GM06990 (cell line): Measurements from ENCODE around the gene HS6ST3.

ENCODE experiments used
- DNase-seq: peaks from one replicate; pipeline ENCODE4 v3.0.0-alpha.2; 2011; ENCODE audit not compliant: insufficient read length; ENCODE audit errors: extremely low read depth
- H3K27me3 ChIP-seq: replicated peaks from 2 replicates; pipeline ENCODE4 v1.6.0; 2011; ENCODE audit warnings: low read length; ENCODE audit not compliant: control insufficient read depth, insufficient read depth
- H3K36me3 ChIP-seq: 2 replicates; pipeline ENCODE4 v1.5.1; 2011; ENCODE audit warnings: low read length; ENCODE audit not compliant: control insufficient read depth, insufficient read depth
- H3K4me3 ChIP-seq: replicated peaks from 2 replicates; pipeline ENCODE4 v1.5.1; 2011; ENCODE audit warnings: low read depth, mild to moderate bottlenecking, control low read depth, low read length
- TF ChIP-seq, protein P1 (sequence below): IDR thresholded peaks from 2 replicates; pipeline ENCODE4 v1.5.1; 2011; ENCODE audit warnings: low read length, control low read depth, mild to moderate bottlenecking, inconsistent platforms; ENCODE audit not compliant: insufficient read depth, poor library complexity, severe bottlenecking

The HS6ST3 gene

DNA sequence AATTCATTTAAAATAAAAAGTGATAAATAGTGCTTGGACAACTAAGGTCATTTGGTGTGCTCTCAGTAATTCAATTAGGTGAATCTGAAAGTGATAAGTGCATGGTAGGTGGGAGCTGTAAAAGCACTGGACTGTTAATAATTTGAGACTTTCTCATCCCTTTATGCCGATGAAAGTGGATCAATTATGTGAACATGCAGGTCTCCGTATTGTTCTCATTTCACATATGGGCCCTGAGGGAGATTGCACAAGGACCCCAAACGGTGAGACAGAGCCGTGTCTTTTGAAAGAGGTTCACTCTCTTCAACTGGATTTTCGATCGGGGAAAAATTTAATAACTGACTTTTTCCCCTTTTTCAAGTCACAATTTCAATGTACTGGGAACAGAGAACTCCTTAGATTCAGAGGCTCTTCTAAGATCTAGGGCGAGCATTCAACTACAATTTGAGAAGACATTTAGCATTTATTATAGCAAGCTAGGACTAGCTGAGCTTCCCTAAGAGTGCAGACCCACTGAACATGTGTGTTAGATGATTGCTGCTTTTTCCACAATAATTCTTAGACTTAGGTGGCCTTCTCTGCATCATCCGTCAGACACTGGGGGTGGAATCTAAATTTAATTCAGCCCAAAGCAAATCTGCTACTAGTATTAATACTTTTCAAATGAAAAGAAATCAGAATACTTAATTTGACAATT, 556.8 kb downstream of the HS6ST3 start:
- H3K27me3 ChIP-seq = no peaks in the 10 kb centered on the region
- TF ChIP-seq, protein P1, sequence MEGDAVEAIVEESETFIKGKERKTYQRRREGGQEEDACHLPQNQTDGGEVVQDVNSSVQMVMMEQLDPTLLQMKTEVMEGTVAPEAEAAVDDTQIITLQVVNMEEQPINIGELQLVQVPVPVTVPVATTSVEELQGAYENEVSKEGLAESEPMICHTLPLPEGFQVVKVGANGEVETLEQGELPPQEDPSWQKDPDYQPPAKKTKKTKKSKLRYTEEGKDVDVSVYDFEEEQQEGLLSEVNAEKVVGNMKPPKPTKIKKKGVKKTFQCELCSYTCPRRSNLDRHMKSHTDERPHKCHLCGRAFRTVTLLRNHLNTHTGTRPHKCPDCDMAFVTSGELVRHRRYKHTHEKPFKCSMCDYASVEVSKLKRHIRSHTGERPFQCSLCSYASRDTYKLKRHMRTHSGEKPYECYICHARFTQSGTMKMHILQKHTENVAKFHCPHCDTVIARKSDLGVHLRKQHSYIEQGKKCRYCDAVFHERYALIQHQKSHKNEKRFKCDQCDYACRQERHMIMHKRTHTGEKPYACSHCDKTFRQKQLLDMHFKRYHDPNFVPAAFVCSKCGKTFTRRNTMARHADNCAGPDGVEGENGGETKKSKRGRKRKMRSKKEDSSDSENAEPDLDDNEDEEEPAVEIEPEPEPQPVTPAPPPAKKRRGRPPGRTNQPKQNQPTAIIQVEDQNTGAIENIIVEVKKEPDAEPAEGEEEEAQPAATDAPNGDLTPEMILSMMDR = no peak

DNA sequence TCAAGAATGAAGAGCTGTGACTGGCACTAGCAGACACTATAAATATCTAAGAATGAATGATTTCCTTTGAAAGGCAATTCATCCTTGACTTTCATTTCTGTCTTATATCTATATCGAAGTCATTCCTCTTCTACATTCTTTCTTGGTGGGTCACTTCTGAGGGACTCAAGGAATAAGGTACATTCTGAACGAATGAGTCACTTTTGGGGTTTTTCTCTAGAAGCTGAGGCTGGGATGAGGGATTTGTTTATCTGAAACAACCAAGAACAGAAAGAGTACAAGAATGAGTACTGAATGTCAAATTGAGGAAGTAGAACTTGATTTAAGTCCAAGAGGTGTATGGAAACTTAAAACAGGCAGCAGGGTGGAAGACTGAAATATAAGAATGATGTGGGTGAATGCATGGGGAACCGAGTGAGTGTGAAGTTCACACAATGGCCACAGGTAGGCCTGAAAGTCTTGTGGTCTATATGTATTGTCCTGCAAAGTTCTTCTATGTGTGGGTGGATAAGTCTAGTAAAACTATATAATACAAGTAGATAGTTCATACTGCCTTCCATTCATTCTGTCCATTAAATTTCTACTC, 560.5 kb downstream of the HS6ST3 start:
- DNase-seq = no peak
- Histone ChIP-seq H3K36me3 (no peaks in the 10 kb centered on the region), H3K27me3 (no peaks in the 10 kb centered on the region), H3K4me3 (no peak overlapping the region)
- TF ChIP-seq, protein P1 = no peak

More for the DNA sequence above, 556.8 kb downstream of the HS6ST3 start:
- H3K4me3 ChIP-seq = no peak overlapping the region
- DNase-seq = no peak
- H3K36me3 ChIP-seq = no peaks in the 10 kb centered on the region

DNA sequence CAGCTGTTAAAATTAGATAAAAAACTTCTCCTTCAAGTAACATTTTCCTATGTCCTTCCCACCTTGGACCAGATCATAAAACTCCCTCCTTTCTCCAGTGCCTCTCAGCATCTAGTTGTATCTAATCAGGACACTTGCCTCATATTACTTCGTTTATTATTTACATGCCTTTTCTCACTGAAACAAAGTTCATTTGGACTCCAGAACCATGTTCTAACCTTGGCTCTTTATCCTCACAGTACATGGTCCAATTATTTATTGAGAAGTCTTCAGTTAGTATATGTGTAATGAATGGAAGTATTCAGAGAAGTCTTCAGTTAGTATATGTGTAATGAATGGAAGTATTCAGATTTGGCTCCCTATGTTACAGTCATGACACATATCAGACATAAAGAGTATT, 561.7 kb downstream of the HS6ST3 start:
- DNase-seq = no peak
- no peaks in the 10 kb centered on the region for H3K27me3 ChIP-seq
- TF ChIP-seq, protein P1 = no peak
- no peak overlapping the region for H3K4me3 ChIP-seq
- H3K36me3 ChIP-seq = no peaks in the 10 kb centered on the region

GRCh38 chr13:96652506-96652905, 562.6 kb downstream of the HS6ST3 start:
- Histone ChIP-seq H3K27me3 (no peaks in the 10 kb centered on the region), H3K4me3 (no peak overlapping the region), H3K36me3 (no peaks in the 10 kb centered on the region)
- no peak for DNase-seq
- TF ChIP-seq, protein P1 = no peak

GRCh38 chr13:96661612-96662011, 571.7 kb downstream of the HS6ST3 start:
- no peaks in the 10 kb centered on the region for H3K36me3 ChIP-seq
- no peak for DNase-seq

More at GRCh38 chr13:96661612-96662011, 571.7 kb downstream of the HS6ST3 start:
- H3K4me3 ChIP-seq = no peak overlapping the region
- no peaks in the 10 kb centered on the region for H3K27me3 ChIP-seq
- TF ChIP-seq, protein P1 = no peak
